Measurements from ENCODE around the gene GPR180. TPM values are rescaled to one million over a fixed set of nuclear protein-coding genes. Genes with fewer than 3 reads are reported as not detected.

GPR180 gene
- polyA plus RNA-seq, 2 of the 4 experiments (the other 2 are of a cell fraction), result 3.6 to 7.8 TPM

GRCh38 chr13:94666065-94666464, 64.4 kb downstream of the GPR180 start:
- H3K4me1 ChIP-seq, result no peaks in the 10 kb centered on the region
- no peaks in the 10 kb centered on the region for H3K9me3 ChIP-seq
- POLR2A ChIA-PET, result no interaction called here
- WGBS (ENCODE audit: missing lambda C conversion rate), result 58% methylated on average over 7 of the region's 7 CpGs
- H3K27ac ChIP-seq, result no peak overlapping the region
- ATAC-seq, result no peak
- FAIRE-seq, result no peak
- no peak for DNase-seq (ENCODE audit: low read depth in 1 of 2, low spot score in 1 of 2)
- no peak overlapping the region for H3K4me3 ChIP-seq
- no peak overlapping the region for H3K4me2 ChIP-seq
- CTCF ChIA-PET, result interaction anchor here (1.8 to 4.2 kb wide), 2 partner anchors 9 to 490 kb away, joined by 4 to 17 read pairs; no protein-coding TSS in a partner anchor
- TF ChIP-seq FOSB (CRISPR knock-in tag; IDR thresholded peaks at IDR 0.05), result no peak
- no peak for TF ChIP-seq JUNB (IDR thresholded peaks at IDR 0.05)
- TF ChIP-seq HMGXB4 (CRISPR knock-in tag; IDR thresholded peaks at IDR 0.05; ENCODE audit: borderline replicate concordance), result no peak
- no peak for TF ChIP-seq ZC3H11A (IDR thresholded peaks at IDR 0.05)
- TF ChIP-seq MYC (IDR thresholded peaks at IDR 0.05; ENCODE audit: borderline replicate concordance, low read length), result no peak
- TF ChIP-seq HDAC2 (IDR thresholded peaks at IDR 0.05), result no peak
- no peak for TF ChIP-seq REST (IDR thresholded peaks at IDR 0.05)
- TF ChIP-seq RFX5 (IDR thresholded peaks at IDR 0.05), result no peak
- TF ChIP-seq HOXB5 (CRISPR knock-in tag; IDR thresholded peaks at IDR 0.05), result no peak
- TF ChIP-seq CHD4 (IDR thresholded peaks at IDR 0.05; ENCODE audit: borderline replicate concordance), result no peak
- TF ChIP-seq RAD21 (conservative IDR thresholded peaks at IDR 0.05 in 1 of 2, IDR thresholded peaks at IDR 0.05 in 1 of 2), result no peak
- no peak for TF ChIP-seq NPAS2 (CRISPR knock-in tag; IDR thresholded peaks at IDR 0.05; ENCODE audit: borderline replicate concordance)
- no peak for TF ChIP-seq CTCF (IDR thresholded peaks at IDR 0.05)

GRCh38 chr13:94667190-94667589, 65.5 kb downstream of the GPR180 start:
- no peak for DNase-seq (ENCODE audit: low read depth in 1 of 2, low spot score in 1 of 2)
- no peak overlapping the region for H3K4me3 ChIP-seq
- FAIRE-seq, result no peak
- H3K4me2 ChIP-seq, result no peak overlapping the region
- H3K9me3 ChIP-seq, result no peaks in the 10 kb centered on the region
- no peaks in the 10 kb centered on the region for H3K4me1 ChIP-seq
- H3K27ac ChIP-seq, result no peak overlapping the region
- 48% methylated on average over 2 of the region's 2 CpGs for WGBS (ENCODE audit: missing lambda C conversion rate)
- ATAC-seq, result no peak
- CTCF ChIA-PET, result interaction anchor here (1.8 kb wide), 1 partner anchor 489 kb away, joined by 4 read pairs; no protein-coding TSS in a partner anchor
- POLR2A ChIA-PET, result no interaction called here
- no peak for TF ChIP-seq POLR2AphosphoS2 (conservative IDR thresholded peaks at IDR 0.05; ENCODE audit: low read length)
- TF ChIP-seq REST (IDR thresholded peaks at IDR 0.05), result no peak
- no peak for TF ChIP-seq RCOR1 (IDR thresholded peaks at IDR 0.05; ENCODE audit: low read depth, low read length)
- no peak for TF ChIP-seq NPAS2 (CRISPR knock-in tag; IDR thresholded peaks at IDR 0.05; ENCODE audit: borderline replicate concordance)
- TF ChIP-seq NR3C1 (IDR thresholded peaks at IDR 0.05), result no peak
- TF ChIP-seq BCL3 (IDR thresholded peaks at IDR 0.05), result no peak
- no peak for TF ChIP-seq CEBPB (IDR thresholded peaks at IDR 0.05)
- TF ChIP-seq KDM1A (IDR thresholded peaks at IDR 0.05; ENCODE audit: low read depth), result no peak
- no peak for TF ChIP-seq GATA3 (IDR thresholded peaks at IDR 0.05; ENCODE audit: borderline replicate concordance)
- TF ChIP-seq, protein P1, sequence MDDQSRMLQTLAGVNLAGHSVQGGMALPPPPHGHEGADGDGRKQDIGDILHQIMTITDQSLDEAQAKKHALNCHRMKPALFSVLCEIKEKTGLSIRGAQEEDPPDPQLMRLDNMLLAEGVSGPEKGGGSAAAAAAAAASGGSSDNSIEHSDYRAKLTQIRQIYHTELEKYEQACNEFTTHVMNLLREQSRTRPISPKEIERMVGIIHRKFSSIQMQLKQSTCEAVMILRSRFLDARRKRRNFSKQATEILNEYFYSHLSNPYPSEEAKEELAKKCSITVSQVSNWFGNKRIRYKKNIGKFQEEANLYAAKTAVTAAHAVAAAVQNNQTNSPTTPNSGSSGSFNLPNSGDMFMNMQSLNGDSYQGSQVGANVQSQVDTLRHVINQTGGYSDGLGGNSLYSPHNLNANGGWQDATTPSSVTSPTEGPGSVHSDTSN (IDR thresholded peaks at IDR 0.05), result no peak
- no peak for TF ChIP-seq PHF8 (IDR thresholded peaks at IDR 0.05; ENCODE audit: borderline replicate concordance, low read depth)
- no peak for TF ChIP-seq CHD2 (IDR thresholded peaks at IDR 0.05; ENCODE audit: low read length, partially characterized antibody)
- no peak for TF ChIP-seq HOXA7 (CRISPR knock-in tag; IDR thresholded peaks at IDR 0.05)
